Natural killer cell (primary cell): ENCODE measurements around the gene PLN. TPM values are rescaled to one million over a fixed set of nuclear protein-coding genes. Genes with fewer than 3 reads are reported as not detected.
A peak's percentile ranks its signal among the peaks of the same experiment; 100 is the strongest.

Experiments used
- ATAC-seq, 3 donors: fragments of 150-1000 bp in 2 of 3; fragments of 200-7000 bp in 1 of 3; cut with Tn5 transposase; 1 replicate in 1 of 3; 2 replicates in 2 of 3; pipeline ENCODE4 v1.10.0; 2021; ENCODE audit warnings: mild to moderate bottlenecking in 2 of 3, moderate library complexity in 2 of 3
- DNase-seq, 2 donors: peaks; one replicate each; pipeline versions ENCODE4 v3.0.0 to v3.0.0-alpha.2; 2013 to 2021; ENCODE audit warnings: mixed read lengths in 1 of 2
- H3K27ac ChIP-seq: one replicate; pipeline ENCODE4 v1.5.1; 2013; ENCODE audit warnings: mild to moderate bottlenecking, low read length
- H3K27me3 ChIP-seq: one replicate; pipeline ENCODE4 v1.6.1; 2013; ENCODE audit warnings: low read length; ENCODE audit not compliant: control insufficient read depth, insufficient read depth
- H3K36me3 ChIP-seq: one replicate; pipeline ENCODE4 v1.6.1; 2013; ENCODE audit warnings: low read length; ENCODE audit not compliant: control insufficient read depth, insufficient read depth
- H3K4me1 ChIP-seq: one replicate; pipeline ENCODE4 v1.6.1; 2013; ENCODE audit warnings: low read length; ENCODE audit not compliant: control insufficient read depth, insufficient read depth
- H3K4me3 ChIP-seq: one replicate; pipeline ENCODE4 v1.5.1; 2013; ENCODE audit warnings: low read length
- H3K9me3 ChIP-seq: one replicate; pipeline ENCODE4 v1.6.1; 2013; ENCODE audit warnings: low read length; ENCODE audit not compliant: control insufficient read depth, insufficient read depth
- H3K27ac Mint-ChIP-seq, 2 donors: one replicate each; pipeline ENCODE4 v1.8.0; 2022; ENCODE audit warnings: mild to moderate bottlenecking in 2 of 2, mixed read lengths in 2 of 2, moderate library complexity in 1 of 2
- H3K27me3 Mint-ChIP-seq, 2 donors: one replicate each; pipeline ENCODE4 v1.8.0; 2022; ENCODE audit warnings: low read depth in 2 of 2, mixed read lengths in 2 of 2
- H3K36me3 Mint-ChIP-seq: one replicate; pipeline ENCODE4 v1.8.0; 2022; ENCODE audit warnings: mixed read lengths
- H3K4me1 Mint-ChIP-seq, 2 donors: one replicate each; pipeline ENCODE4 v1.8.0; 2022; ENCODE audit warnings: mixed read lengths in 2 of 2
- H3K4me3 Mint-ChIP-seq: one replicate; pipeline ENCODE4 v1.8.0; 2022; ENCODE audit warnings: mild to moderate bottlenecking, moderate library complexity, mixed read lengths
- H3K9me3 Mint-ChIP-seq, 2 donors: one replicate each; pipeline ENCODE4 v1.8.0; 2022; ENCODE audit warnings: mixed read lengths in 2 of 2
- CTCF ChIP-seq: fragments of 200-600 bp; IDR thresholded peaks from one replicate; pipeline ENCODE4 v1.8.0; 2022; ENCODE audit warnings: antibody characterized with exemption
- WGBS: methylation state at CpG from one replicate; pipeline ENCODE4 v1.1.7; 2013; ENCODE audit warnings: missing lambda C conversion rate; ENCODE audit not compliant: insufficient coverage; 5-methylcytosine and 5-hydroxymethylcytosine counted together
- intact Hi-C: fragments of 100-400 bp; cut with micrococcal nuclease; formaldehyde crosslinking; loops from one replicate; pipeline ENCODE4 v1.14.2; 2022
- total RNA-seq, 4 donors: library from RNA; stranded (reverse); fragments of 120-200 nt in 1 of 4; gene quantifications; one replicate each; pipeline versions ENCODE4 v1.2.3 to v1.2.4, GENCODE V29; 2013 to 2022

Gene PLN
- total RNA-seq, 3 donors from 2014 or later (not counting 1 experiment from before 2014, with no cell fraction given) = not detected

- Histone ChIP-seq H3K4me3 (no peak overlapping the region), H3K27me3 (no peaks in the 10 kb centered on the region), H3K9me3 (peaks cover 19% of the 10 kb centered on the region), H3K36me3 (no peaks in the 10 kb centered on the region), H3K4me1 (peaks cover 5% of the 10 kb centered on the region), H3K27ac (no peak overlapping the region)
- Mint-ChIP-seq H3K4me3 (no peak overlapping the region), H3K27ac (peak overlapping the region; percentile 28 to 72), H3K27me3 (no peaks in the 10 kb centered on the region), H3K4me1 (peaks cover 17 to 34% of the 10 kb centered on the region in 2 donors), H3K9me3 (peaks cover 2 to 3% of the 10 kb centered on the region in 2 donors), H3K36me3 (peaks cover 8% of the 10 kb centered on the region)
- intact Hi-C loops = loop anchor here (1.0 kb wide), 1 partner anchor 605 kb away; no protein-coding TSS in a partner anchor
- 88% methylated on average over 5 of the region's 5 CpGs for WGBS
- TF ChIP-seq CTCF = no peak
- ATAC-seq (peak in 2 of 3 donors; percentile 24 to 27), DNase-seq (no peak)
Observed at GRCh38 chr6:118581489-118581959, 33.4 kb downstream of the PLN start.

GRCh38 chr6:118584911-118585310, 36.8 kb downstream of the PLN start:
- DNase-seq (no peak), ATAC-seq (no peak)
- H3K9me3 Mint-ChIP-seq = no peaks in the 10 kb centered on the region
- peaks cover 26 to 48% of the 10 kb centered on the region in 2 donors for H3K4me1 Mint-ChIP-seq
- Histone ChIP-seq H3K4me3 (no peak overlapping the region), H3K4me1 (peaks cover 5% of the 10 kb centered on the region), H3K36me3 (no peaks in the 10 kb centered on the region), H3K9me3 (peaks cover 4% of the 10 kb centered on the region), H3K27me3 (no peaks in the 10 kb centered on the region), H3K27ac (no peak overlapping the region)
- no peaks in the 10 kb centered on the region for H3K27me3 Mint-ChIP-seq
- peak overlapping the region in 1 of 2 donors; percentile 9 for H3K27ac Mint-ChIP-seq
- no peak overlapping the region for H3K4me3 Mint-ChIP-seq
- peaks cover 8% of the 10 kb centered on the region for H3K36me3 Mint-ChIP-seq
- TF ChIP-seq CTCF = no peak
- intact Hi-C loops = no loop called here
- 94% methylated on average over 5 of the region's 5 CpGs for WGBS

GRCh38 chr6:118586746-118587485, 38.8 kb downstream of the PLN start:
- no peak for TF ChIP-seq CTCF
- Histone ChIP-seq H3K27me3 (no peaks in the 10 kb centered on the region), H3K9me3 (no peaks in the 10 kb centered on the region), H3K4me1 (no peaks in the 10 kb centered on the region), H3K36me3 (no peaks in the 10 kb centered on the region), H3K4me3 (no peak overlapping the region), H3K27ac (no peak overlapping the region)
- intact Hi-C loops = no loop called here
- H3K27ac Mint-ChIP-seq = no peak overlapping the region
- H3K27me3 Mint-ChIP-seq = no peaks in the 10 kb centered on the region
- H3K4me1 Mint-ChIP-seq = peaks cover 28 to 52% of the 10 kb centered on the region in 2 donors
- no peak overlapping the region for H3K4me3 Mint-ChIP-seq
- WGBS = 97% methylated on average over 4 of the region's 5 CpGs
- H3K36me3 Mint-ChIP-seq = no peaks in the 10 kb centered on the region
- no peaks in the 10 kb centered on the region for H3K9me3 Mint-ChIP-seq
- DNase-seq = no peak
- no peak for ATAC-seq
